DND-41 (cell line): Measurements from ENCODE around the gene LEMD2.

Experiments
- ATAC-seq: fragments of 200-7000 bp; cut with Tn5 transposase; 3 replicates; pipeline ENCODE4 v1.9.1; 2021; ENCODE audit warnings: low read depth; ENCODE audit not compliant: insufficient read depth
- DNase-seq: peaks from one replicate; pipeline ENCODE4 v3.0.0-alpha.2; 2020
- H2AFZ ChIP-seq: 2 replicates; pipeline ENCODE4 v1.6.0; 2012; ENCODE audit warnings: low read depth, low read length
- H3K27ac ChIP-seq: 2 replicates; pipeline ENCODE4 v1.5.1; 2012; ENCODE audit warnings: low read length, inconsistent platforms
- H3K27me3 ChIP-seq: fragments of 200-600 bp; sonication (generic); 2 replicates; pipeline ENCODE4 v1.6.0; 2012; ENCODE audit warnings: low read length, mild to moderate bottlenecking, inconsistent platforms; ENCODE audit not compliant: insufficient read depth, poor library complexity
- H3K36me3 ChIP-seq: 2 replicates; pipeline ENCODE4 v1.5.1; 2012; ENCODE audit warnings: low read length, inconsistent platforms; ENCODE audit not compliant: insufficient read depth
- H3K4me1 ChIP-seq: 2 replicates; pipeline ENCODE4 v1.5.1; 2012; ENCODE audit warnings: mild to moderate bottlenecking, low read length; ENCODE audit not compliant: insufficient read depth
- H3K4me2 ChIP-seq: 2 replicates; pipeline ENCODE4 v1.6.0; 2012; ENCODE audit warnings: mild to moderate bottlenecking, moderate library complexity, low read length, inconsistent platforms; ENCODE audit not compliant: insufficient read depth
- H3K4me3 ChIP-seq, 2 experiments: fragments of 200-600 bp in 1 of 2; shearing (Covaris generic) in 1 of 2; 2 replicates each; pipeline ENCODE4 v1.5.1; 2012 to 2016; ENCODE audit warnings: inconsistent platforms in 2 of 2, low read length in 2 of 2, mild to moderate bottlenecking in 2 of 2, low read depth in 1 of 2, moderate library complexity in 1 of 2
- H3K79me2 ChIP-seq: 2 replicates; pipeline ENCODE4 v1.6.0; 2012; ENCODE audit warnings: low read length, inconsistent platforms; ENCODE audit not compliant: insufficient read depth
- H3K9ac ChIP-seq: 2 replicates; pipeline ENCODE4 v1.6.0; 2012; ENCODE audit warnings: low read depth, mild to moderate bottlenecking, inconsistent platforms, low read length, moderate library complexity
- H3K9me3 ChIP-seq: 2 replicates; pipeline ENCODE4 v1.5.1; 2012; ENCODE audit warnings: low read length, moderate library complexity, mild to moderate bottlenecking, inconsistent platforms; ENCODE audit not compliant: insufficient read depth, severe bottlenecking
- H4K20me1 ChIP-seq: 2 replicates; pipeline ENCODE4 v1.6.0; 2012; ENCODE audit warnings: low read length; ENCODE audit not compliant: insufficient read depth
- EZH2 ChIP-seq: IDR thresholded peaks from 3 replicates; pipeline ENCODE4 v1.6.1; 2012; ENCODE audit warnings: borderline replicate concordance, low read depth, mild to moderate bottlenecking, moderate library complexity, low read length, inconsistent platforms; ENCODE audit not compliant: severe bottlenecking
- TF ChIP-seq, protein P1 (sequence below): IDR thresholded peaks from 2 replicates; pipeline ENCODE4 v1.5.1; 2012; ENCODE audit warnings: borderline replicate concordance, low read length, moderate library complexity, mild to moderate bottlenecking; ENCODE audit not compliant: poor library complexity, severe bottlenecking; ENCODE audit errors: extremely low read depth

The LEMD2 gene

GRCh38 chr6:33823806-33824205 lies 34.9 kb upstream of the LEMD2 start:
- Histone ChIP-seq H3K4me2 (no peak overlapping the region), H3K79me2 (no peaks in the 10 kb centered on the region), H3K4me1 (no peaks in the 10 kb centered on the region), H3K27me3 (peaks cover 10% of the 10 kb centered on the region), H3K9ac (no peak overlapping the region), H4K20me1 (peaks cover 5% of the 10 kb centered on the region; the same call in 1 of the 2 replicates), H3K4me3 (no peak overlapping the region), H3K36me3 (no peaks in the 10 kb centered on the region), H2AFZ (no peak overlapping the region), H3K27ac (no peak overlapping the region), H3K9me3 (no peaks in the 10 kb centered on the region)
- ATAC-seq = no peak
- TF ChIP-seq EZH2 = no peak
- TF ChIP-seq, protein P1, sequence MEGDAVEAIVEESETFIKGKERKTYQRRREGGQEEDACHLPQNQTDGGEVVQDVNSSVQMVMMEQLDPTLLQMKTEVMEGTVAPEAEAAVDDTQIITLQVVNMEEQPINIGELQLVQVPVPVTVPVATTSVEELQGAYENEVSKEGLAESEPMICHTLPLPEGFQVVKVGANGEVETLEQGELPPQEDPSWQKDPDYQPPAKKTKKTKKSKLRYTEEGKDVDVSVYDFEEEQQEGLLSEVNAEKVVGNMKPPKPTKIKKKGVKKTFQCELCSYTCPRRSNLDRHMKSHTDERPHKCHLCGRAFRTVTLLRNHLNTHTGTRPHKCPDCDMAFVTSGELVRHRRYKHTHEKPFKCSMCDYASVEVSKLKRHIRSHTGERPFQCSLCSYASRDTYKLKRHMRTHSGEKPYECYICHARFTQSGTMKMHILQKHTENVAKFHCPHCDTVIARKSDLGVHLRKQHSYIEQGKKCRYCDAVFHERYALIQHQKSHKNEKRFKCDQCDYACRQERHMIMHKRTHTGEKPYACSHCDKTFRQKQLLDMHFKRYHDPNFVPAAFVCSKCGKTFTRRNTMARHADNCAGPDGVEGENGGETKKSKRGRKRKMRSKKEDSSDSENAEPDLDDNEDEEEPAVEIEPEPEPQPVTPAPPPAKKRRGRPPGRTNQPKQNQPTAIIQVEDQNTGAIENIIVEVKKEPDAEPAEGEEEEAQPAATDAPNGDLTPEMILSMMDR = no peak
- DNase-seq = no peak

DNA sequence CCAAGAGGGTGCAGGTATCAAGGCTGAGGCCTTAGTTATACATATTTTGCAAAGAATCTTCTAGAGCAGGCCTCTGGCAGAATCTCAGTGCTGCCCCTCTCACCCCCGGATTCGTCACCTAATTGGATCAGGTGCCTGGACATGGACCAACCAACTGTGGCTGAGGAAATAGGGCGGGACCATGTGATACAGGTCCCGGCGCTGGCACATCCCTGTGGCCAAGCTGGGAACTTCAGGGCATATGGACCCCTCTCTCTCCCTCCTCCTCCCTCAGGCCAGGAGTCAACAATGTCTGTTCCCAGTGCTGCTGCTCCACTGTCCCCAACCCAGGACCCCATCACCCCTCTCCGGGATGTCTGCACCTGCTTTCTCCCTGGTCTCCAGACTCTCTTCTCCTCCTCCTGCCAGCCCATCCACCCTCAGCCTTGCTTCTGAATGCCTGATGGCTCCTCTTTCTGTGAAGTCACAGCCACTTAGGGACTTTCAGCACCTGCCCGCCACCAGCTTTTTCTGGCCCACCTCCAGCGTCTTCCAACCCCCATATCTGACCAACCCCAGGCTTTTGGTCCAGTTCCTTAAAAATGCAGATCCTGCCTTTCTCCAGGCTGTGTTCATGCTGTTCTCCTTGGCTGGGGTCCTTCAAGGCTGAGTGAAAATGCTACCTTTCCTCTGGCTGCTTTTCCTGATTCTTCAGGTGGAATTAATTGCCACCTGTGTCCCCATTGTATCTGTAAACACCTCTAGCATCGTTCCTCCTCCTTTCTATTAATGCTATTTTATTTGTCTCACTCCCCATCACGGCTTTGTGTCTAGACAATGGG lies 33.9 kb upstream of the LEMD2 start:
- Histone ChIP-seq H4K20me1 (peaks cover 5% of the 10 kb centered on the region; the same call in 1 of the 2 replicates), H3K4me1 (no peaks in the 10 kb centered on the region), H3K4me3 (no peak overlapping the region), H3K79me2 (no peaks in the 10 kb centered on the region), H3K27ac (no peak overlapping the region), H3K9me3 (no peaks in the 10 kb centered on the region), H3K4me2 (no peak overlapping the region), H3K27me3 (peaks cover 8% of the 10 kb centered on the region), H2AFZ (no peak overlapping the region), H3K36me3 (no peaks in the 10 kb centered on the region), H3K9ac (no peak overlapping the region)
- TF ChIP-seq, protein P1 = peak; percentile 45
- no peak for TF ChIP-seq EZH2
- ATAC-seq (peak; percentile 58; the same call in 2 of the 3 replicates), DNase-seq (peak; percentile 15)

DNA sequence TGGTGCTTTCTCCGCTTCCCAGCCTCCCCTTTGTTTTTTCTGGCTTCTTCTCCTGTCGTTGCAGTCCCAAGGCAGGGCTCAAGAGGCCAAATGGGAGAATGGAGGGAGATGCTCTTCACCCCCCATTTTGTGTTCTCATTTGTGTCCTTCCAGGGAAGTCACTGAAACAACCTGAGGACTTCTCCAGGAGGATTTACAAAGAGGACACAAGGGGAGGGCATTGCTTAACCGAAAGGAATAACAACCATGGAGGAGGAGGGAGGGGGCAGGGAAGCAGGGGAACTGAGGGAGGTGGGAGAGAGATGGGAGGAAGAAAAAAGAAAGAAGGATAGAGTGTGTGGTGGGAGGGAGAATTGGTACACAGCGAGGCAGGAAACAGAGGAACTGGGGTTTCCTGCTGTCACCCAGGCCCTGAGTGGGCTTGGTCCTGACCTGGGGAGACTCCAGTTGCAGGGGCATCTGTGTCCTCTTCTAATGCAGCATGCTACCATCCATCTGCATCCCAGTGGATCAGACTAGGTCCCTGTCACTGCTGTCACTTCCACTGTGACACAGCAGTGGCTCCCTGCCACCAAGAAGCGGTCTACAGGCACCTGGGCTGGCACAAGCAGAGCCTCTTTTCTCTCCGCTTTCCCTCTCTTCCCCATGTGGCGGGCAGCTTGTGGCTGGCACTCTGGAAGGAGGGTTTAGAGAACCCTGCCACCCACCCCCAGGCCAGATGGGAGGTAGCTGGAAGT lies 32.0 kb upstream of the LEMD2 start:
- H4K20me1 ChIP-seq = no peaks in the 10 kb centered on the region; the same call in 1 of the 2 replicates
- no peak overlapping the region for H2AFZ ChIP-seq
- H3K79me2 ChIP-seq = no peaks in the 10 kb centered on the region
- H3K27me3 ChIP-seq = peaks cover 8% of the 10 kb centered on the region
- H3K4me2 ChIP-seq = no peak overlapping the region
- ATAC-seq = no peak
- H3K9ac ChIP-seq = no peak overlapping the region
- H3K4me3 ChIP-seq = no peak overlapping the region
- no peak for DNase-seq
- TF ChIP-seq EZH2 = no peak
- TF ChIP-seq, protein P1 = no peak
- H3K9me3 ChIP-seq = no peaks in the 10 kb centered on the region
- H3K4me1 ChIP-seq = no peaks in the 10 kb centered on the region
- H3K36me3 ChIP-seq = no peaks in the 10 kb centered on the region
- no peak overlapping the region for H3K27ac ChIP-seq
